Astrocyte (in vitro differentiated cells and primary cell): ENCODE results near the gene FN3K. TPM values are rescaled to one million over a fixed set of nuclear protein-coding genes. Genes with fewer than 3 reads are reported as not detected.

Experiments used
- DNase-seq: peaks from one replicate; pipeline ENCODE4 v3.0.0-alpha.2; 2010; ENCODE audit warnings: low read depth
- FAIRE-seq: peaks from 2 replicates; lab custom pipeline; 2011; peaks lifted over from hg19 to GRCh38; lab: Jason Lieb, UNC
- H2AFZ ChIP-seq: 2 replicates; pipeline ENCODE4 v1.6.0; 2012; ENCODE audit warnings: low read depth, low read length, inconsistent platforms
- H3K27ac ChIP-seq: 2 replicates; pipeline ENCODE4 v1.5.1; 2011; ENCODE audit warnings: low read depth, low read length, inconsistent platforms
- H3K27me3 ChIP-seq: 2 replicates; pipeline ENCODE4 v1.6.0; 2011; ENCODE audit warnings: low read length, inconsistent platforms; ENCODE audit not compliant: insufficient read depth
- H3K36me3 ChIP-seq: 2 replicates; pipeline ENCODE4 v1.5.1; 2011; ENCODE audit warnings: low read length, inconsistent platforms; ENCODE audit not compliant: insufficient read depth
- H3K4me1 ChIP-seq: 2 replicates; pipeline ENCODE4 v1.5.1; 2011; ENCODE audit warnings: low read length, inconsistent platforms; ENCODE audit not compliant: insufficient read depth
- H3K4me2 ChIP-seq: 2 replicates; pipeline ENCODE4 v1.6.0; 2012; ENCODE audit warnings: low read length, inconsistent platforms
- H3K4me3 ChIP-seq: 2 replicates; pipeline ENCODE4 v1.5.1; 2011; ENCODE audit warnings: low read depth, mild to moderate bottlenecking, low read length, inconsistent platforms; ENCODE audit not compliant: insufficient read depth
- H3K79me2 ChIP-seq: 2 replicates; pipeline ENCODE4 v1.6.0; 2012; ENCODE audit warnings: mild to moderate bottlenecking, low read length, inconsistent platforms; ENCODE audit not compliant: insufficient read depth
- H3K9ac ChIP-seq: 2 replicates; pipeline ENCODE4 v1.6.0; 2012; ENCODE audit warnings: mild to moderate bottlenecking, low read length, inconsistent platforms
- H3K9me3 ChIP-seq: 2 replicates; pipeline ENCODE4 v1.5.1; 2012; ENCODE audit warnings: low read depth, mild to moderate bottlenecking, low read length, inconsistent platforms; ENCODE audit not compliant: insufficient read depth
- H4K20me1 ChIP-seq: 2 replicates; pipeline ENCODE4 v1.6.0; 2012; ENCODE audit warnings: low read length, inconsistent platforms; ENCODE audit not compliant: insufficient read depth
- H3K27ac Mint-ChIP-seq: one replicate; pipeline ENCODE4 v1.8.0; 2021; ENCODE audit warnings: mild to moderate bottlenecking, mixed read lengths; ENCODE audit not compliant: unreplicated experiment
- H3K27me3 Mint-ChIP-seq: one replicate; pipeline ENCODE4 v1.8.0; 2021; ENCODE audit warnings: low read depth, mixed read lengths; ENCODE audit not compliant: unreplicated experiment
- H3K36me3 Mint-ChIP-seq: one replicate; pipeline ENCODE4 v1.8.0; 2021; ENCODE audit warnings: low read depth, mixed read lengths; ENCODE audit not compliant: unreplicated experiment
- H3K4me1 Mint-ChIP-seq: one replicate; pipeline ENCODE4 v1.8.0; 2021; ENCODE audit warnings: low read depth, mixed read lengths; ENCODE audit not compliant: unreplicated experiment
- H3K4me3 Mint-ChIP-seq: one replicate; pipeline ENCODE4 v1.8.0; 2021; ENCODE audit warnings: mild to moderate bottlenecking, moderate library complexity, mixed read lengths; ENCODE audit not compliant: unreplicated experiment
- H3K9me3 Mint-ChIP-seq: one replicate; pipeline ENCODE4 v1.8.0; 2021; ENCODE audit warnings: mild to moderate bottlenecking, mixed read lengths; ENCODE audit not compliant: unreplicated experiment
- EZH2 ChIP-seq: IDR thresholded peaks from 2 replicates; pipeline ENCODE4 v1.6.1; 2012; ENCODE audit warnings: mild to moderate bottlenecking, low read length, inconsistent platforms; ENCODE audit not compliant: insufficient read depth
- total RNA-seq: library from RNA; stranded (reverse); gene quantifications from 2 replicates; pipeline ENCODE4 v1.2.1, GENCODE V29; 2021
- TF ChIP-seq, protein P1 (sequence below): IDR thresholded peaks from 2 replicates; pipeline ENCODE4 v1.5.1; 2011; ENCODE audit warnings: low read depth, mild to moderate bottlenecking, inconsistent platforms, low read length, moderate library complexity; ENCODE audit not compliant: insufficient read depth

Gene FN3K
- total RNA-seq, 1 donor from 2014 or later, result 4.1 TPM

DNA sequence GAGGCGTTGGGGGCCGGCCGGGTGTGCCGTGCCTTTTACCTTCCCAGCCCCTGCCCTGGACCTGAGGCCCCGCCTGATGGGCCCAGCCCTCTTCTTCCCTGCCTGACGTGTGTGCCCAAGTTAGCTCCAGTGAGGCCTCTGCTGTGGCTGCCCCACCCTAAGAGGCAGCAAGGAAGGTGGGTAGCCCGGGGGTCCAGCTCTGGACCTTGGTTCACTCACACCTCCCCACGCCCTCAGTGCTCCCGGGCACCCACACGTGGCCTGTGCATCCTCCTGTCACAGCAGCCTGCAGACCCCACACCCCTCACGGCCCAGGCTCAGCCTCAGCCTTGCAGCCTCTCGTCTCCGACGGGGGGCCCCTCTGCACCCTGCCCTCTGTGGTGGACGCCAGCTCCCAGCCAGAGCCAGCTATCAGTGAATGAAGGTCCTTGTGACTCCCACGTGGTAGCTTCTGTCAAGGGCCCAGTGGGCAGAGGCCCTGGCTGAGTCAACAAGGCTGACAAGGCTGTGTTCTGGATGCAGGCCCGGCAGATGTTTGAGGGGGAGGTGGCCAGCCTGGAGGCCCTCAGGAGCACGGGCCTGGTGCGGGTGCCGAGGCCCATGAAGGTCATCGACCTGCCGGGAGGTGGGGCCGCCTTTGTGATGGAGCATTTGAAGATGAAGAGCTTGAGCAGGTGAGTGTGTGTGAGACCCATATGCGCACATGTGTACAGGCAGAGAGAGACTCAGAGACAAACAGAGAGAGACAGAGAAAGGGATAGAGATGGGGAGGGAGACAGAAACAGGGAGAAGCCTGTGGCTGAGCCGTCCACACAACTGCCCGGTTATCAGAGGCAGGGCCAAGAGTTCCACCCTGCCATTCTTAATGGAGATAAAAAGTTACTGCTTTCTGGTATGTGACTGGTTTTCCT lies 2.8 kb downstream of the FN3K start:
- H3K36me3 ChIP-seq, result peaks cover 5% of the 10 kb centered on the region

DNA sequence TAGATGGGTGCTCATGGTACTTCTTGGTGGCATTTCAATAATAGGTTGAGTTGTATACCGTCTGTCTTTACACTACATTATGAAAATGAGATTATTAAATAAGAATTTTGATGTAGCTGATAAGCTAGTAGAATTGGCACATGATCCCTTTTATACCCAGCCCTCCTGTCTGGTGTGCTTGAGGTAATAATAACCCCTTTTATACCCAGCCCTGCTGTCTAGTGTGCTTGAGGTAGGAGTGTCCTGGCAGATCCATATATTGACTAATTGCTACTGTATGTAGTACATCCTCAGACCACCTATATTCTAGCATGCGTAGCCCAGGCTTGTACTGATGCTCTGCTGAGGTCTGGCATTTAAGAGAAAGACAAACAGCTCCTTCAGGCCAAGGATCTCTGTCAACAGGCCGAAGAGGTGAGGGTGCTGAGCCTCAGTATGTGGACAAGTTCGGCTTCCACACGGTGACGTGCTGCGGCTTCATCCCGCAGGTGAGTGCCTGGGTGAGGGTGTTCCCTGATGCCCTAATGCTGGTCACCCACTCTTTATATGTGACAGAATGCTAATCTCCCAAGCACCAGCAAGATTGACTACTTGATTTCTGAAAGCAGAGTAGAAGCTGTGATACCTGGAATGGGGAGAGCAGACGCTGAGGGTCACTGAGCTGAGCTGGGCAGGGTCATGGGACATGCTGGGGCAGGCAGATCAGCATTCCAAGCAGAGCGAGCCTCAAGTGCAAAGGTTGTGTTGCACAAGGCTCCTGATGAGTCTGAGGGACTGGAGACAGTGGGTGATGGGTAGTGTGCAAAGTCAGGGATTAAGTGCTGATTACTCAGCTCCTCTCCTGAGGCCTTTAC lies 5.7 kb downstream of the FN3K start:
- peaks cover 24% of the 10 kb centered on the region for H3K36me3 Mint-ChIP-seq
- no peaks in the 10 kb centered on the region for H3K4me1 ChIP-seq
- H3K4me2 ChIP-seq, result no peak overlapping the region
- no peaks in the 10 kb centered on the region for H3K27me3 Mint-ChIP-seq
- peaks cover 5% of the 10 kb centered on the region for H3K36me3 ChIP-seq
- FAIRE-seq (no peak), DNase-seq (no peak)
- no peak overlapping the region for H3K4me3 ChIP-seq
- peaks cover 14% of the 10 kb centered on the region for H3K9me3 Mint-ChIP-seq
- H3K27ac ChIP-seq, result no peak overlapping the region
- H3K9me3 ChIP-seq, result peaks cover 6% of the 10 kb centered on the region
- H3K79me2 ChIP-seq, result no peaks in the 10 kb centered on the region
- H3K27me3 ChIP-seq, result no peaks in the 10 kb centered on the region
- H3K4me3 Mint-ChIP-seq, result no peak overlapping the region
- H2AFZ ChIP-seq, result no peak overlapping the region
- no peaks in the 10 kb centered on the region for H3K4me1 Mint-ChIP-seq
- no peak overlapping the region for H3K9ac ChIP-seq
- H4K20me1 ChIP-seq, result no peaks in the 10 kb centered on the region
- TF ChIP-seq, protein P1, sequence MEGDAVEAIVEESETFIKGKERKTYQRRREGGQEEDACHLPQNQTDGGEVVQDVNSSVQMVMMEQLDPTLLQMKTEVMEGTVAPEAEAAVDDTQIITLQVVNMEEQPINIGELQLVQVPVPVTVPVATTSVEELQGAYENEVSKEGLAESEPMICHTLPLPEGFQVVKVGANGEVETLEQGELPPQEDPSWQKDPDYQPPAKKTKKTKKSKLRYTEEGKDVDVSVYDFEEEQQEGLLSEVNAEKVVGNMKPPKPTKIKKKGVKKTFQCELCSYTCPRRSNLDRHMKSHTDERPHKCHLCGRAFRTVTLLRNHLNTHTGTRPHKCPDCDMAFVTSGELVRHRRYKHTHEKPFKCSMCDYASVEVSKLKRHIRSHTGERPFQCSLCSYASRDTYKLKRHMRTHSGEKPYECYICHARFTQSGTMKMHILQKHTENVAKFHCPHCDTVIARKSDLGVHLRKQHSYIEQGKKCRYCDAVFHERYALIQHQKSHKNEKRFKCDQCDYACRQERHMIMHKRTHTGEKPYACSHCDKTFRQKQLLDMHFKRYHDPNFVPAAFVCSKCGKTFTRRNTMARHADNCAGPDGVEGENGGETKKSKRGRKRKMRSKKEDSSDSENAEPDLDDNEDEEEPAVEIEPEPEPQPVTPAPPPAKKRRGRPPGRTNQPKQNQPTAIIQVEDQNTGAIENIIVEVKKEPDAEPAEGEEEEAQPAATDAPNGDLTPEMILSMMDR, result no peak
- TF ChIP-seq EZH2, result no peak
- no peak overlapping the region for H3K27ac Mint-ChIP-seq

More for the DNA sequence above, 2.8 kb downstream of the FN3K start:
- no peak overlapping the region for H3K4me3 Mint-ChIP-seq
- no peaks in the 10 kb centered on the region for H3K4me1 Mint-ChIP-seq
- H3K36me3 Mint-ChIP-seq, result peaks cover 24% of the 10 kb centered on the region
- no peak overlapping the region for H3K27ac Mint-ChIP-seq
- DNase-seq (no peak), FAIRE-seq (no peak)
- H3K9me3 ChIP-seq, result peaks cover 12% of the 10 kb centered on the region
- no peak overlapping the region for H3K4me3 ChIP-seq
- peaks cover 6% of the 10 kb centered on the region for H3K4me1 ChIP-seq
- TF ChIP-seq EZH2, result no peak
- TF ChIP-seq, protein P1, result no peak
- H4K20me1 ChIP-seq, result no peaks in the 10 kb centered on the region
- H3K27me3 Mint-ChIP-seq, result no peaks in the 10 kb centered on the region
- no peak overlapping the region for H3K9ac ChIP-seq
- no peak overlapping the region for H3K27ac ChIP-seq
- H3K27me3 ChIP-seq, result no peaks in the 10 kb centered on the region
- no peaks in the 10 kb centered on the region for H3K79me2 ChIP-seq
- no peak overlapping the region for H3K4me2 ChIP-seq
- peaks cover 9% of the 10 kb centered on the region for H3K9me3 Mint-ChIP-seq
- no peak overlapping the region for H2AFZ ChIP-seq
